Transverse colon (tissue), 4 donors: ENCODE measurements around the gene DIS3L2. TPM values are rescaled to one million over a fixed set of nuclear protein-coding genes. Genes with fewer than 3 reads are reported as not detected.
"Not testable (repeated sequence)": the region's sequence is repeated elsewhere in the genome, so short reads cannot be mapped to it uniquely, and the experiment has no call there.

Source experiments
- DNase-seq: peaks from one replicate; pipeline ENCODE4 v3.0.0-alpha.2; 2019
- H3K27ac ChIP-seq, 4 donors: fragments of 200-600 bp; sonication (generic); 2 replicates each; pipeline ENCODE4 v1.5.1; 2016 to 2018; ENCODE audit warnings: inconsistent platforms in 4 of 4
- H3K27me3 ChIP-seq: fragments of 200-600 bp; sonication (generic); 2 replicates; pipeline ENCODE4 v1.5.1; 2017; ENCODE audit warnings: inconsistent platforms
- H3K36me3 ChIP-seq, 4 donors: fragments of 200-600 bp; sonication (generic); 2 replicates each; pipeline ENCODE4 v1.5.1; 2017 to 2019; ENCODE audit warnings: inconsistent platforms in 4 of 4
- H3K4me1 ChIP-seq, 4 donors: fragments of 200-600 bp; sonication (generic); 2 replicates each; pipeline ENCODE4 v1.5.1; 2017 to 2020; ENCODE audit warnings: inconsistent platforms in 4 of 4
- H3K4me3 ChIP-seq, 4 donors: fragments of 200-600 bp; sonication (generic); 1 replicate in 1 of 4; 2 replicates in 3 of 4; pipeline versions ENCODE4 v1.5.1 to v1.6.1; 2017 to 2019; ENCODE audit warnings: inconsistent platforms in 4 of 4
- H3K9me3 ChIP-seq, 2 donors: fragments of 200-600 bp; sonication (generic); 2 replicates each; pipeline ENCODE4 v1.5.1; 2017 to 2019; ENCODE audit warnings: inconsistent platforms in 2 of 2
- CTCF ChIP-seq, 5 experiments: fragments of 200-600 bp in 3 of 5; fragments of 450-650 bp in 2 of 5; sonication (generic) in 3 of 5; IDR thresholded peaks; 1 replicate in 2 of 5; 2 replicates in 3 of 5; pipeline ENCODE4 v1.5.1; 2016 to 2017; ENCODE audit warnings: antibody characterized with exemption in 5 of 5, inconsistent platforms in 3 of 5, mild to moderate bottlenecking in 2 of 5, moderate library complexity in 1 of 5
- EP300 ChIP-seq: sonication (generic); formaldehyde crosslinking; IDR thresholded peaks from one replicate; pipeline ENCODE4 v1.6.1; 2017; ENCODE audit warnings: antibody characterized with exemption, low read depth
- POLR2A ChIP-seq: fragments of 450-650 bp; IDR thresholded peaks from one replicate; pipeline ENCODE4 v1.6.1; 2016; ENCODE audit warnings: antibody characterized with exemption, mild to moderate bottlenecking, moderate library complexity
- POLR2AphosphoS5 ChIP-seq, 3 donors: sonication (generic); formaldehyde crosslinking; IDR thresholded peaks; one replicate each; pipeline ENCODE4 v1.6.1; 2016; ENCODE audit warnings: antibody characterized with exemption in 3 of 3
- WGBS, 2 donors: methylation state at CpG; one replicate each; pipeline ENCODE4 v1.1.5; 2018; ENCODE audit warnings: low coverage in 1 of 2; 5-methylcytosine and 5-hydroxymethylcytosine counted together
- in situ Hi-C, 4 donors: fragments of 200-750 bp; cut with MboI; loops; one replicate each; pipeline versions ENCODE4 v1.15.0 to v1.15.1; 2017; ENCODE audit warnings: low sequenced_read_pairs in 3 of 4, low pct_ligation_motif_present in 1 of 4, low pct_unique_long_range_greater_than_20kb in 1 of 4
- intact Hi-C: fragments of 100-400 bp; cut with DNase I; formaldehyde crosslinking; loops from one replicate; pipeline ENCODE4 v1.15.1; 2023; ENCODE audit warnings: low total_unique reads
- total RNA-seq, 4 donors: library from RNA; depleted of rRNA; stranded (reverse); fragments of >200 nt; gene quantifications; one replicate each; pipeline ENCODE4 v1.1.0, GENCODE V29; 2016

The DIS3L2 gene
- total RNA-seq, 4 donors from 2014 or later, result 24.7 to 99.9 (median 51.2) TPM

- 94% methylated on average over 12 of the region's 12 CpGs; no CpG with 5 or more reads in 1 of the 2 donors for whole genome bisulfite sequencing, 2 donors
- no peak overlapping the region for H3K27ac ChIP-seq
- no peaks in the 10 kb centered on the region for H3K9me3 ChIP-seq
- in situ Hi-C loops (loop anchor here in 2 of 4 donors (25.0 kb wide), 1 partner anchor 196 kb away; no protein-coding TSS in a partner anchor), intact Hi-C loops (no loop called here)
- H3K27me3 ChIP-seq, result no peaks in the 10 kb centered on the region
- no peaks in the 10 kb centered on the region for H3K36me3 ChIP-seq
- H3K4me3 ChIP-seq, result no peak overlapping the region
- no peak for DNase-seq
- TF ChIP-seq POLR2A (no peak), EP300 (no peak), CTCF (IDR thresholded peaks at IDR 0.05) (no peak), POLR2AphosphoS5 (IDR thresholded peaks at IDR 0.05) (no peak)
- H3K4me1 ChIP-seq, result no peaks in the 10 kb centered on the region
Measured at GRCh38 chr2:231941673-231942072, 19.8 kb upstream of the DIS3L2 start.

GRCh38 chr2:231942180-231942579, 19.3 kb upstream of the DIS3L2 start:
- Histone ChIP-seq H3K4me3 (no peak overlapping the region), H3K36me3 (no peaks in the 10 kb centered on the region), H3K27ac (no peak overlapping the region), H3K4me1 (no peaks in the 10 kb centered on the region), H3K9me3 (no peaks in the 10 kb centered on the region), H3K27me3 (no peaks in the 10 kb centered on the region)
- 75 to 82% methylated on average over 4 to 6 of the region's 6 CpGs for WGBS, 2 donors
- DNase-seq, result no peak
- intact Hi-C loops (no loop called here), in situ Hi-C loops (loop anchor here in 2 of 4 donors (25.0 kb wide), 1 partner anchor 195 kb away; no protein-coding TSS in a partner anchor)
- TF ChIP-seq POLR2AphosphoS5 (IDR thresholded peaks at IDR 0.05) (no peak), POLR2A (no peak), EP300 (no peak), CTCF (IDR thresholded peaks at IDR 0.05) (no peak)

- no peaks in the 10 kb centered on the region for H3K36me3 ChIP-seq
- H3K27ac ChIP-seq, result no peak overlapping the region
- H3K27me3 ChIP-seq, result no peaks in the 10 kb centered on the region
- no peak overlapping the region for H3K4me3 ChIP-seq
- DNase-seq, result no peak
- TF ChIP-seq CTCF (IDR thresholded peaks at IDR 0.05) (no peak), POLR2AphosphoS5 (IDR thresholded peaks at IDR 0.05) (no peak), POLR2A (no peak), EP300 (no peak)
- in situ Hi-C loops (loop anchor here in 2 of 4 donors (25.0 kb wide), 1 partner anchor 191 kb away; no protein-coding TSS in a partner anchor), intact Hi-C loops (no loop called here)
- 77 to 92% methylated on average over 6 to 15 of the region's 15 CpGs for WGBS, 2 donors
- H3K9me3 ChIP-seq, result no peaks in the 10 kb centered on the region
- H3K4me1 ChIP-seq, result no peaks in the 10 kb centered on the region
Measured at GRCh38 chr2:231946241-231946814, 15.2 kb upstream of the DIS3L2 start.

DNA sequence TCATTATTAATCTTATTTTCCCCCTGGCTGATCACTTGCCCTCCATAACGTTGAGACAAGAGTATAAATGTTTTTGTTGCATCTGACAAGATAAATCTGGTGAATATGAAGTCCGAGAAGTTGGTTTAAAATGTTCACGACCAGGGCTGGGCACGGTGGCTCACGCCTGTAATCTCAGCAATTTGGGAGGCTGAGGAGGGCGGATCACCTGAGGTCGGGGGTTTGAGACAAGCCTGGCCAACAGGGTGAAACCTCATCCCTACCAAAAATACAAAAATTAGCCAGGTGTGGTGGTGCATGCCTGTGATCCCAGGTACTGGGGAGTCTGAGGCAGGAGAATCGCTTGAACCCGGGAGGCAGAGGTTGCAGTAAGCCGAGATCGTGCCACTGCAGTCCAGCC, 14.4 kb upstream of the DIS3L2 start:
- H3K9me3 ChIP-seq, H3K27me3 ChIP-seq, H3K27ac ChIP-seq, intact Hi-C loops, H3K4me3 ChIP-seq, H3K4me1 ChIP-seq, DNase-seq, H3K36me3 ChIP-seq: not testable (repeated sequence)
- in situ Hi-C loops, result loop anchor here in 2 of 4 donors (25.0 kb wide), 1 partner anchor 190 kb away; no protein-coding TSS in a partner anchor
- 73 to 77% methylated on average over 7 to 11 of the region's 11 CpGs for WGBS, 2 donors
